Loucy (cell line): ENCODE results near the gene ZFPL1.

Source experiments
- H2AFZ ChIP-seq: fragments of 200-600 bp; sonication (generic); 2 replicates; pipeline ENCODE4 v1.6.0; 2016; ENCODE audit warnings: antibody characterized with exemption, mild to moderate bottlenecking, low read length, moderate library complexity
- H3F3A ChIP-seq: fragments of 200-600 bp; 2 replicates; pipeline ENCODE4 v1.6.0; 2016; ENCODE audit warnings: antibody characterized with exemption, low read depth, mild to moderate bottlenecking
- H3K27me3 ChIP-seq: fragments of 200-600 bp; sonication (generic); 2 replicates; pipeline ENCODE4 v1.6.1; 2014; ENCODE audit warnings: low read length, mild to moderate bottlenecking; ENCODE audit not compliant: insufficient read depth, poor library complexity, severe bottlenecking
- H3K36me3 ChIP-seq: fragments of 200-600 bp; sonication (generic); 2 replicates; pipeline ENCODE4 v1.6.1; 2016; ENCODE audit warnings: low read length; ENCODE audit not compliant: insufficient read depth
- H3K4me1 ChIP-seq: fragments of 200-600 bp; sonication (generic); 2 replicates; pipeline ENCODE4 v1.5.1; 2014; ENCODE audit warnings: low read length, mild to moderate bottlenecking; ENCODE audit not compliant: insufficient read depth, poor library complexity, severe bottlenecking
- H3K4me2 ChIP-seq: fragments of 200-600 bp; sonication (generic); 2 replicates; pipeline ENCODE4 v1.6.0; 2014; ENCODE audit warnings: antibody characterized with exemption, low read length, low read depth, mild to moderate bottlenecking; ENCODE audit not compliant: poor library complexity, severe bottlenecking
- H3K4me3 ChIP-seq: fragments of 200-600 bp; sonication (generic); 2 replicates; pipeline ENCODE4 v1.5.1; 2014; ENCODE audit warnings: low read length, mild to moderate bottlenecking, mixed read lengths; ENCODE audit not compliant: poor library complexity, severe bottlenecking
- H3K79me2 ChIP-seq: fragments of 200-600 bp; sonication (generic); 2 replicates; pipeline ENCODE4 v1.6.1; 2014; ENCODE audit warnings: low read length; ENCODE audit not compliant: insufficient read depth
- H3K9ac ChIP-seq: fragments of 200-600 bp; sonication (generic); 2 replicates; pipeline ENCODE4 v1.6.0; 2014; ENCODE audit warnings: mild to moderate bottlenecking, low read depth, low read length, moderate library complexity; ENCODE audit not compliant: poor library complexity, severe bottlenecking
- H3K9me2 ChIP-seq: fragments of 200-600 bp; sonication (generic); replicated peaks from 2 replicates; pipeline ENCODE4 v1.6.1; 2016; ENCODE audit warnings: low read depth, low read length, mixed read lengths
- H3K9me3 ChIP-seq: fragments of 200-600 bp; sonication (generic); 2 replicates; pipeline ENCODE4 v1.6.1; 2014; ENCODE audit warnings: mild to moderate bottlenecking, antibody characterized with exemption, low read length, low read depth; ENCODE audit not compliant: insufficient read depth
- H4K20me1 ChIP-seq: fragments of 200-600 bp; sonication (generic); 2 replicates; pipeline ENCODE4 v1.6.0; 2014; ENCODE audit warnings: antibody characterized with exemption, low read length, mild to moderate bottlenecking; ENCODE audit not compliant: insufficient read depth, poor library complexity, severe bottlenecking
- EZH2phosphoT487 ChIP-seq: fragments of 200-600 bp; IDR thresholded peaks from 2 replicates; pipeline ENCODE4 v1.6.1; 2018; ENCODE audit warnings: antibody characterized with exemption, mild to moderate bottlenecking, moderate library complexity, borderline replicate concordance
- TF ChIP-seq, protein P1 (sequence below): fragments of 200-600 bp; sonication (generic); conservative IDR thresholded peaks from 2 replicates; pipeline ENCODE4 v1.5.1; 2014; ENCODE audit warnings: mild to moderate bottlenecking, antibody characterized with exemption, low read length

Gene ZFPL1

DNA sequence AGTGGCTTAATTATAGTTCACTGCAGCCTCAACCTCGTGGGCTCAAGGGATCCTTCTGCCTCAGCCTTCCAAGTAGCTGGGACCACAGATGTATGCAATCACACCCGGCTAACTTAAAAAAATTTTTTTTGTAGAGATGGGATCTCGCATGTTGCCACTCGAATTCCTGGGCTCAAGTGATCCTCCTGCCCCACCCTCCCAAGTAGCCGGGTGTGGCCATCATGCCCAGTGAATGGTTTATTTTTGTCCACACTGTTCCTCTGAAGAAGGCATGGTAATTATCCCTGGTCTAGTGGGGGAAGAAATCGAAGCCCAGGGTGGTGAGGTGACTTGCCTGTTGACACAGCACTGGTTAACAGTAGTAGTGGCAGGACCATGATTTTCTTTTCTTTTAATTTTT, 41.1 kb upstream of the ZFPL1 start:
- peak overlapping the region; percentile 77 for H3K4me2 ChIP-seq
- H3K36me3 ChIP-seq, result no peaks in the 10 kb centered on the region; the same call in 1 of the 2 replicates

DNA sequence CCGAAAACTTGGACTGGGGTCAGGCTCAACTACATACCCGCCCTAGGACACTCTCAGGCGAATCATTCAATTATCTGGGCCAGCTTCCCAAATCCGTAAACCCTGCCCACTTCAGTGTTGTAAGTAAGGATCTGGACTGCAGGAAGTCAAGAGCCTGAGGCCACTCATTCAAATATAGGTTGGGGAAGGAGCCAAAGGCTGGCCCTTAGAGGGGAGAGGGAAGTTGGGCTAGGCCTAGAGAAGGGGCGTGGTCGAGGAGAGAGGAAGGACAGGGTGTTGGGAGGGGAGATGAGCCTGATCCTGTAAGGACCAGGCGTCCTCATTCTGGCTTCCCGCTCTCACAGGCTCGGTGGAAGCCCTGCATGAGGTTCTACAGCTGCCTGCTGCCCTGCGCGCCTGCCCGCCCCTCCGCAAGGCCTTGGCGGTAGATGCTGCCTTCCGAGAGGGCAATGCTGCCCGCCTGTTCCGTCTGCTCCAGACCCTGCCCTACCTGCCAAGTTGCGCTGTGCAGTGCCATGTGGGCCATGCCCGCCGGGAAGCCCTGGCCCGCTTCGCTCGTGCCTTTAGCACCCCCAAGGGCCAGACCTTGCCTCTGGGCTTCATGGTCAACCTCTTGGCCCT, 40.0 kb upstream of the ZFPL1 start:
- Histone ChIP-seq H3K36me3 (no peaks in the 10 kb centered on the region), H4K20me1 (peaks cover 14% of the 10 kb centered on the region), H3K9ac (peak overlapping the region; percentile 81), H2AFZ (no peak overlapping the region), H3K4me2 (peak overlapping the region; percentile 77), H3K79me2 (peaks cover 39% of the 10 kb centered on the region), H3K27me3 (no peaks in the 10 kb centered on the region), H3F3A (peaks cover 6% of the 10 kb centered on the region; the same call in 1 of the 2 replicates), H3K4me1 (peaks cover 30% of the 10 kb centered on the region), H3K4me3 (peak overlapping the region; percentile 82), H3K9me3 (no peaks in the 10 kb centered on the region), H3K9me2 (no peaks in the 10 kb centered on the region)
- no peak for TF ChIP-seq EZH2phosphoT487
- TF ChIP-seq, protein P1, sequence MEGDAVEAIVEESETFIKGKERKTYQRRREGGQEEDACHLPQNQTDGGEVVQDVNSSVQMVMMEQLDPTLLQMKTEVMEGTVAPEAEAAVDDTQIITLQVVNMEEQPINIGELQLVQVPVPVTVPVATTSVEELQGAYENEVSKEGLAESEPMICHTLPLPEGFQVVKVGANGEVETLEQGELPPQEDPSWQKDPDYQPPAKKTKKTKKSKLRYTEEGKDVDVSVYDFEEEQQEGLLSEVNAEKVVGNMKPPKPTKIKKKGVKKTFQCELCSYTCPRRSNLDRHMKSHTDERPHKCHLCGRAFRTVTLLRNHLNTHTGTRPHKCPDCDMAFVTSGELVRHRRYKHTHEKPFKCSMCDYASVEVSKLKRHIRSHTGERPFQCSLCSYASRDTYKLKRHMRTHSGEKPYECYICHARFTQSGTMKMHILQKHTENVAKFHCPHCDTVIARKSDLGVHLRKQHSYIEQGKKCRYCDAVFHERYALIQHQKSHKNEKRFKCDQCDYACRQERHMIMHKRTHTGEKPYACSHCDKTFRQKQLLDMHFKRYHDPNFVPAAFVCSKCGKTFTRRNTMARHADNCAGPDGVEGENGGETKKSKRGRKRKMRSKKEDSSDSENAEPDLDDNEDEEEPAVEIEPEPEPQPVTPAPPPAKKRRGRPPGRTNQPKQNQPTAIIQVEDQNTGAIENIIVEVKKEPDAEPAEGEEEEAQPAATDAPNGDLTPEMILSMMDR, result no peak

More for the DNA sequence above, 41.1 kb upstream of the ZFPL1 start:
- Histone ChIP-seq H3F3A (peaks cover 6% of the 10 kb centered on the region; the same call in 1 of the 2 replicates), H3K9me2 (no peaks in the 10 kb centered on the region), H3K79me2 (peaks cover 39% of the 10 kb centered on the region), H2AFZ (no peak overlapping the region), H3K9ac (peak overlapping the region; percentile 81), H4K20me1 (peaks cover 14% of the 10 kb centered on the region), H3K9me3 (no peaks in the 10 kb centered on the region), H3K4me1 (peaks cover 30% of the 10 kb centered on the region), H3K27me3 (no peaks in the 10 kb centered on the region), H3K4me3 (peak overlapping the region; percentile 82)
- no peak for TF ChIP-seq EZH2phosphoT487
- TF ChIP-seq, protein P1, result no peak

- Histone ChIP-seq H3K4me2 (peak overlapping the region; percentile 77), H3K9me3 (no peaks in the 10 kb centered on the region), H3K9ac (no peak overlapping the region), H3K4me1 (peaks cover 25% of the 10 kb centered on the region), H3K79me2 (peaks cover 39% of the 10 kb centered on the region), H3K9me2 (no peaks in the 10 kb centered on the region), H3K36me3 (no peaks in the 10 kb centered on the region), H3F3A (peaks cover 5% of the 10 kb centered on the region; the same call in 1 of the 2 replicates), H3K27me3 (no peaks in the 10 kb centered on the region), H2AFZ (no peak overlapping the region), H3K4me3 (no peak overlapping the region), H4K20me1 (peaks cover 14% of the 10 kb centered on the region)
- TF ChIP-seq, protein P1, result no peak
- TF ChIP-seq EZH2phosphoT487, result no peak
Measured at GRCh38 chr11:65045061-65045460, 39.0 kb upstream of the ZFPL1 start.
